ENCODE measurements around the gene FTO. TPM values are rescaled to one million over a fixed set of nuclear protein-coding genes. Genes with fewer than 3 reads are reported as not detected.

The FTO gene
- total RNA-seq, 4 donors from 2014 or later = 62.0 to 90.1 (median 75.1) TPM

- intact Hi-C loops (cut with DNase I; ENCODE audit: low total_unique reads) = loop anchor here (1.0 to 10.0 kb wide), 4 partner anchors 201 to 1970 kb away; partner anchors contain the start of gene AKTIP
- DNase-seq (no peak), ATAC-seq (no peak)
- no peaks in the 10 kb centered on the region for H3K27me3 ChIP-seq
- peak overlapping the region; percentile 83 to 89 (median 86) for H3K27ac ChIP-seq
- H3K4me1 ChIP-seq = peaks cover 11 to 19% of the 10 kb centered on the region in 2 donors
- no peaks in the 10 kb centered on the region for H3K36me3 ChIP-seq
- TF ChIP-seq CTCF (IDR thresholded peaks at IDR 0.05 in 4 of 5, conservative IDR thresholded peaks at IDR 0.05 in 1 of 5) (no peak), POLR2A (IDR thresholded peaks at IDR 0.05) (no peak)
- H3K4me3 ChIP-seq = peak overlapping the region; percentile 85 to 98 (median 92)
- in situ Hi-C loops (cut with MboI; ENCODE audit: low sequenced_read_pairs in 4 of 4) = no loop called here
- H3K9me3 ChIP-seq = no peaks in the 10 kb centered on the region
These were observed 473 bp downstream of the FTO start for GRCh38 chr16:53704445-53704813.

- no peak overlapping the region for H3K4me3 ChIP-seq
- no peak overlapping the region for H3K27ac ChIP-seq
- ATAC-seq (no peak), DNase-seq (no peak)
- in situ Hi-C loops (cut with MboI; ENCODE audit: low sequenced_read_pairs in 4 of 4) = no loop called here
- H3K36me3 ChIP-seq = no peaks in the 10 kb centered on the region
- TF ChIP-seq CTCF (IDR thresholded peaks at IDR 0.05 in 4 of 5, conservative IDR thresholded peaks at IDR 0.05 in 1 of 5) (no peak), POLR2A (IDR thresholded peaks at IDR 0.05) (no peak)
- no peaks in the 10 kb centered on the region for H3K9me3 ChIP-seq
- no peaks in the 10 kb centered on the region for H3K27me3 ChIP-seq
- peaks cover 20 to 33% of the 10 kb centered on the region in 2 donors for H3K4me1 ChIP-seq
- intact Hi-C loops (cut with DNase I; ENCODE audit: low total_unique reads) = loop anchor here (5.0 to 10.0 kb wide), 2 partner anchors 160 to 1967 kb away; no protein-coding TSS in a partner anchor
These were observed 3.7 kb downstream of the FTO start for GRCh38 chr16:53707671-53708070.

GRCh38 chr16:53708490-53708889, 4.5 kb downstream of the FTO start:
- Histone ChIP-seq H3K4me3 (no peak overlapping the region), H3K27ac (no peak overlapping the region), H3K4me1 (peaks cover 26 to 37% of the 10 kb centered on the region in 2 donors), H3K27me3 (no peaks in the 10 kb centered on the region), H3K9me3 (no peaks in the 10 kb centered on the region), H3K36me3 (no peaks in the 10 kb centered on the region)
- no peak for DNase-seq
- no peak for ATAC-seq
- TF ChIP-seq CTCF (IDR thresholded peaks at IDR 0.05 in 4 of 5, conservative IDR thresholded peaks at IDR 0.05 in 1 of 5) (no peak), POLR2A (IDR thresholded peaks at IDR 0.05) (no peak)
- in situ Hi-C loops (cut with MboI; ENCODE audit: low sequenced_read_pairs in 4 of 4) = no loop called here
- intact Hi-C loops (cut with DNase I; ENCODE audit: low total_unique reads) = loop anchor here (5.0 to 10.0 kb wide), 2 partner anchors 159 to 1966 kb away; no protein-coding TSS in a partner anchor

GRCh38 chr16:53711390-53711789, 7.4 kb downstream of the FTO start:
- H3K4me1 ChIP-seq = peaks cover 43 to 48% of the 10 kb centered on the region in 2 donors
- no peak overlapping the region for H3K27ac ChIP-seq
- H3K9me3 ChIP-seq = no peaks in the 10 kb centered on the region
- no peaks in the 10 kb centered on the region for H3K36me3 ChIP-seq
- no peaks in the 10 kb centered on the region for H3K27me3 ChIP-seq
- ATAC-seq = no peak
- intact Hi-C loops (cut with DNase I; ENCODE audit: low total_unique reads) (no loop called here), in situ Hi-C loops (cut with MboI; ENCODE audit: low sequenced_read_pairs in 4 of 4) (no loop called here)
- TF ChIP-seq CTCF (IDR thresholded peaks at IDR 0.05 in 4 of 5, conservative IDR thresholded peaks at IDR 0.05 in 1 of 5) (no peak), POLR2A (IDR thresholded peaks at IDR 0.05) (no peak)
- DNase-seq = no peak
- H3K4me3 ChIP-seq = no peak overlapping the region

- Histone ChIP-seq H3K4me3 (no peak overlapping the region), H3K27me3 (no peaks in the 10 kb centered on the region), H3K27ac (no peak overlapping the region), H3K4me1 (peaks cover 43 to 48% of the 10 kb centered on the region in 2 donors), H3K36me3 (no peaks in the 10 kb centered on the region), H3K9me3 (no peaks in the 10 kb centered on the region)
- intact Hi-C loops (cut with DNase I; ENCODE audit: low total_unique reads) = no loop called here
- no peak for DNase-seq
- in situ Hi-C loops (cut with MboI; ENCODE audit: low sequenced_read_pairs in 4 of 4) = no loop called here
- ATAC-seq = no peak
- no peak for TF ChIP-seq CTCF (IDR thresholded peaks at IDR 0.05 in 4 of 5, conservative IDR thresholded peaks at IDR 0.05 in 1 of 5)
- TF ChIP-seq POLR2A (IDR thresholded peaks at IDR 0.05) = no peak
These were observed 8.1 kb downstream of the FTO start for GRCh38 chr16:53712065-53712464.

All from gastrocnemius medialis (tissue), 4 donors.